GM13977 (cell line): ENCODE data around the gene STK17A.

Experiments used
- DNase-seq: peaks from one replicate; pipeline ENCODE4 v3.0.0; 2012; ENCODE audit warnings: low spot score
- CTCF ChIP-seq: IDR thresholded peaks from 2 replicates; pipeline ENCODE4 v1.5.1; 2012; ENCODE audit warnings: mild to moderate bottlenecking, control low read depth; ENCODE audit not compliant: insufficient read depth; ENCODE audit errors: extremely low read depth, missing control alignments
- in situ Hi-C: fragments of 300-500 bp; cut with MboI; formaldehyde crosslinking; loops from one replicate; pipeline ENCODE4 v1.12.0; 2022; ENCODE audit warnings: low sequenced_read_pairs, low pct_unique_long_range_greater_than_20kb, mixed read lengths, inconsistent platforms; ENCODE audit not compliant: unreplicated experiment

Gene STK17A

GRCh38 chr7:43658718-43659548 is 76.0 kb downstream of the STK17A start:
- DNase-seq: peak; percentile 52
- no peak for TF ChIP-seq CTCF
- in situ Hi-C loops: no loop called here

- TF ChIP-seq CTCF: no peak
- in situ Hi-C loops: no loop called here
These were observed 76.6 kb downstream of the STK17A start for GRCh38 chr7:43659549-43659896.

GRCh38 chr7:43660141-43660540 is 77.2 kb downstream of the STK17A start:
- no peak for TF ChIP-seq CTCF
- no peak for DNase-seq
- in situ Hi-C loops: no loop called here

More at GRCh38 chr7:43659549-43659896, 76.6 kb downstream of the STK17A start:
- no peak for DNase-seq

GRCh38 chr7:43664681-43665080 is 81.8 kb downstream of the STK17A start:
- TF ChIP-seq CTCF: no peak
- no peak for DNase-seq
- in situ Hi-C loops: no loop called here

GRCh38 chr7:43666938-43667337 is 84.0 kb downstream of the STK17A start:
- no peak for DNase-seq
- TF ChIP-seq CTCF: no peak

GRCh38 chr7:43668035-43668434 is 85.1 kb downstream of the STK17A start:
- in situ Hi-C loops: no loop called here
- TF ChIP-seq CTCF: no peak
- DNase-seq: no peak

More at GRCh38 chr7:43666938-43667337, 84.0 kb downstream of the STK17A start:
- in situ Hi-C loops: no loop called here
